ENCODE data around the gene DCTN3.

- TF ChIP-seq CTCF (IDR thresholded peaks at IDR 0.05) (no peak), POLR2A (IDR thresholded peaks at IDR 0.05) (no peak)
These were observed 39.4 kb upstream of the DCTN3 start for GRCh38 chr9:34659592-34660253.
